Measurements from ENCODE around the gene CDK14. TPM values are rescaled to one million over a fixed set of nuclear protein-coding genes. Genes with fewer than 3 reads are reported as not detected.

CDK14 gene
- polyA plus RNA-seq, 1 donor from 2014 or later = 25.1 TPM

DNA sequence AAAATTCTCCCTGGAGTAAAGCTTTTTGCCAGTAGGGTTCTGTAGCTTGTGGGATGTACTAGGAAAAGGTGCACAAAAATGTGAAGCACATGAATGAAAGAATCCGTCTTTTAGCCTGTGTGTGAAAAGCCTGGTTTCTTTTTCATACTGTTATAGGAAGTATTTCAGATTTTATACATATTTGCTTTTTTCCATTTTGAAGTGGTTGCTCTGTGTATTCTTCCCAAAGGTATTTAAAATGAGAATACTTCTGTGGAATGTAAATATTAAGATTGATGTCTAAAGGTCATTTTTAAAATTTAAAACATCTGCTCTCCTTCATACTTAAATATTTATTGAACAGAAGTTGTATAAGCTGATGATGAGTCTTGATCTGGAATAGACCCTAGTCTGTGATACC lies 96.8 kb downstream of the CDK14 start:
- Histone ChIP-seq H4K20me1 (ENCODE audit: insufficient read depth) (no peaks in the 10 kb centered on the region), H3F3A (ENCODE audit: insufficient read depth, low read length, poor library complexity, severe bottlenecking) (no peaks in the 10 kb centered on the region), H3K4me3 (ENCODE audit: low read length) (no peak overlapping the region), H2AFZ (ENCODE audit: low read depth, low read length) (no peak overlapping the region), H3K27me3 (ENCODE audit: insufficient read depth, low read depth, low read length) (no peaks in the 10 kb centered on the region), H3K9me2 (ENCODE audit: insufficient read depth, low read length) (no peaks in the 10 kb centered on the region), H3K4me2 (ENCODE audit: low read length) (no peak overlapping the region), H3K27ac (ENCODE audit: low read length) (no peak overlapping the region), H3K9ac (ENCODE audit: low read length) (no peak overlapping the region), H3K9me3 (ENCODE audit: low read length) (no peaks in the 10 kb centered on the region), H3K36me3 (ENCODE audit: insufficient read depth, low read length) (no peaks in the 10 kb centered on the region), H3K79me2 (replicated peaks; ENCODE audit: insufficient read depth, low read length) (no peaks in the 10 kb centered on the region)
- TF ChIP-seq, protein P1, sequence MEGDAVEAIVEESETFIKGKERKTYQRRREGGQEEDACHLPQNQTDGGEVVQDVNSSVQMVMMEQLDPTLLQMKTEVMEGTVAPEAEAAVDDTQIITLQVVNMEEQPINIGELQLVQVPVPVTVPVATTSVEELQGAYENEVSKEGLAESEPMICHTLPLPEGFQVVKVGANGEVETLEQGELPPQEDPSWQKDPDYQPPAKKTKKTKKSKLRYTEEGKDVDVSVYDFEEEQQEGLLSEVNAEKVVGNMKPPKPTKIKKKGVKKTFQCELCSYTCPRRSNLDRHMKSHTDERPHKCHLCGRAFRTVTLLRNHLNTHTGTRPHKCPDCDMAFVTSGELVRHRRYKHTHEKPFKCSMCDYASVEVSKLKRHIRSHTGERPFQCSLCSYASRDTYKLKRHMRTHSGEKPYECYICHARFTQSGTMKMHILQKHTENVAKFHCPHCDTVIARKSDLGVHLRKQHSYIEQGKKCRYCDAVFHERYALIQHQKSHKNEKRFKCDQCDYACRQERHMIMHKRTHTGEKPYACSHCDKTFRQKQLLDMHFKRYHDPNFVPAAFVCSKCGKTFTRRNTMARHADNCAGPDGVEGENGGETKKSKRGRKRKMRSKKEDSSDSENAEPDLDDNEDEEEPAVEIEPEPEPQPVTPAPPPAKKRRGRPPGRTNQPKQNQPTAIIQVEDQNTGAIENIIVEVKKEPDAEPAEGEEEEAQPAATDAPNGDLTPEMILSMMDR (IDR thresholded peaks at IDR 0.05; ENCODE audit: poor library complexity, severe bottlenecking) = no peak
- TF ChIP-seq EZH2 (IDR thresholded peaks at IDR 0.05; ENCODE audit: borderline replicate concordance, insufficient read depth, low read length, poor library complexity, severe bottlenecking) = no peak

DNA sequence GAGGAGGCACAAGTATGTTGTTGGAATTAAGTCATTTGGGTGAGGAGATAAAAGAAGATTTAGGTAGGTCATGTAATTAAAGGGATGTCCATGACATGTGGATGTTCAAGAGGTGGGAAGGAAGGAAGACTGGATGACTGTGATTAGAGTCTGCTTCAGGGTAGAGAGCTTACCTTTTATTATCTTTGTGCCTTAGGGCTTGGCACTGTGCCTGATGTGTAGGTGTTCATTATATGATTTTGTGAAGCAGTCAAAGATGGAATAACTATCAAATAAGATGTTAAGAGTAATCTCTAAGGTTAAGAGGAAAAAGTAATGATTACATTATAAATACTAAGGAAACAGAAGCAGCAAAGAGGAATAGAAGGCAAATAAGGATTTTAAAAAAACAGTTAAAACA lies 97.8 kb downstream of the CDK14 start:
- H3K27me3 ChIP-seq (ENCODE audit: insufficient read depth, low read depth, low read length) = no peaks in the 10 kb centered on the region
- no peak overlapping the region for H3K4me3 ChIP-seq (ENCODE audit: low read length)
- TF ChIP-seq EP300 (conservative IDR thresholded peaks at IDR 0.05; ENCODE audit: poor library complexity, severe bottlenecking) (no peak), RAD21 (conservative IDR thresholded peaks at IDR 0.05) (no peak), POLR2AphosphoS5 (IDR thresholded peaks at IDR 0.05) (no peak), SMC3 (conservative IDR thresholded peaks at IDR 0.05; ENCODE audit: poor library complexity) (no peak), EZH2 (IDR thresholded peaks at IDR 0.05; ENCODE audit: borderline replicate concordance, insufficient read depth, low read length, poor library complexity, severe bottlenecking) (no peak), MXI1 (conservative IDR thresholded peaks at IDR 0.05; ENCODE audit: poor library complexity, severe bottlenecking) (no peak), TAF1 (IDR thresholded peaks at IDR 0.05; ENCODE audit: low read depth) (no peak)
- TF ChIP-seq, protein P1 (IDR thresholded peaks at IDR 0.05; ENCODE audit: poor library complexity, severe bottlenecking) = no peak
- TF ChIP-seq, protein P2, sequence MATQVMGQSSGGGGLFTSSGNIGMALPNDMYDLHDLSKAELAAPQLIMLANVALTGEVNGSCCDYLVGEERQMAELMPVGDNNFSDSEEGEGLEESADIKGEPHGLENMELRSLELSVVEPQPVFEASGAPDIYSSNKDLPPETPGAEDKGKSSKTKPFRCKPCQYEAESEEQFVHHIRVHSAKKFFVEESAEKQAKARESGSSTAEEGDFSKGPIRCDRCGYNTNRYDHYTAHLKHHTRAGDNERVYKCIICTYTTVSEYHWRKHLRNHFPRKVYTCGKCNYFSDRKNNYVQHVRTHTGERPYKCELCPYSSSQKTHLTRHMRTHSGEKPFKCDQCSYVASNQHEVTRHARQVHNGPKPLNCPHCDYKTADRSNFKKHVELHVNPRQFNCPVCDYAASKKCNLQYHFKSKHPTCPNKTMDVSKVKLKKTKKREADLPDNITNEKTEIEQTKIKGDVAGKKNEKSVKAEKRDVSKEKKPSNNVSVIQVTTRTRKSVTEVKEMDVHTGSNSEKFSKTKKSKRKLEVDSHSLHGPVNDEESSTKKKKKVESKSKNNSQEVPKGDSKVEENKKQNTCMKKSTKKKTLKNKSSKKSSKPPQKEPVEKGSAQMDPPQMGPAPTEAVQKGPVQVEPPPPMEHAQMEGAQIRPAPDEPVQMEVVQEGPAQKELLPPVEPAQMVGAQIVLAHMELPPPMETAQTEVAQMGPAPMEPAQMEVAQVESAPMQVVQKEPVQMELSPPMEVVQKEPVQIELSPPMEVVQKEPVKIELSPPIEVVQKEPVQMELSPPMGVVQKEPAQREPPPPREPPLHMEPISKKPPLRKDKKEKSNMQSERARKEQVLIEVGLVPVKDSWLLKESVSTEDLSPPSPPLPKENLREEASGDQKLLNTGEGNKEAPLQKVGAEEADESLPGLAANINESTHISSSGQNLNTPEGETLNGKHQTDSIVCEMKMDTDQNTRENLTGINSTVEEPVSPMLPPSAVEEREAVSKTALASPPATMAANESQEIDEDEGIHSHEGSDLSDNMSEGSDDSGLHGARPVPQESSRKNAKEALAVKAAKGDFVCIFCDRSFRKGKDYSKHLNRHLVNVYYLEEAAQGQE (IDR thresholded peaks at IDR 0.05; ENCODE audit: borderline replicate concordance) = no peak
- no peaks in the 10 kb centered on the region for H3F3A ChIP-seq (ENCODE audit: insufficient read depth, low read length, poor library complexity, severe bottlenecking)
- no peaks in the 10 kb centered on the region for H4K20me1 ChIP-seq (ENCODE audit: insufficient read depth)
- no peak overlapping the region for H3K4me2 ChIP-seq (ENCODE audit: low read length)
- no peak overlapping the region for H3K9ac ChIP-seq (ENCODE audit: low read length)
- H3K9me3 ChIP-seq (ENCODE audit: low read length) = no peaks in the 10 kb centered on the region
- no peaks in the 10 kb centered on the region for H3K79me2 ChIP-seq (replicated peaks; ENCODE audit: insufficient read depth, low read length)
- H3K27ac ChIP-seq (ENCODE audit: low read length) = no peak overlapping the region
- no peak overlapping the region for H2AFZ ChIP-seq (ENCODE audit: low read depth, low read length)
- H3K9me2 ChIP-seq (ENCODE audit: insufficient read depth, low read length) = no peaks in the 10 kb centered on the region
- H3K36me3 ChIP-seq (ENCODE audit: insufficient read depth, low read length) = no peaks in the 10 kb centered on the region
